HS-5 (cell line): ENCODE results near the gene BIRC3.

Source experiments
- DNase-seq: peaks from one replicate; pipeline ENCODE4 v3.0.0-alpha.2; 2012; ENCODE audit warnings: low read depth

Gene BIRC3

GRCh38 chr11:102377891-102378290 lies 60.6 kb downstream of the BIRC3 start:
- no peak for DNase-seq

GRCh38 chr11:102378818-102379217 lies 61.5 kb downstream of the BIRC3 start:
- no peak for DNase-seq

GRCh38 chr11:102382384-102382783 lies 65.1 kb downstream of the BIRC3 start:
- DNase-seq = no peak

GRCh38 chr11:102383839-102384238 lies 66.6 kb downstream of the BIRC3 start:
- DNase-seq = no peak

- no peak for DNase-seq
Observed at GRCh38 chr11:102384419-102385079, 67.3 kb downstream of the BIRC3 start.

- DNase-seq = no peak
Observed at GRCh38 chr11:102385085-102386007, 68.1 kb downstream of the BIRC3 start.

- no peak for DNase-seq
Observed at GRCh38 chr11:102386136-102386734, 69.0 kb downstream of the BIRC3 start.

GRCh38 chr11:102387043-102387781 lies 69.9 kb downstream of the BIRC3 start:
- DNase-seq = no peak
